Measurements from ENCODE around the gene FUT6. TPM values are rescaled to one million over a fixed set of nuclear protein-coding genes. Genes with fewer than 3 reads are reported as not detected.

Gene FUT6
- total RNA-seq, 3 donors from 2014 or later = 44.4 to 93.6 (median 82.3) TPM

- TF ChIP-seq CTCF (IDR thresholded peaks at IDR 0.05) = no peak
- intact Hi-C loops (cut with DNase I, micrococcal nuclease) = no loop called here
- ATAC-seq = no peak
- Histone ChIP-seq H3K9me3 (no peaks in the 10 kb centered on the region), H3K36me3 (ENCODE audit: low read depth) (no peaks in the 10 kb centered on the region), H3K4me3 (no peak overlapping the region), H3K4me1 (ENCODE audit: low read depth) (peaks cover 23% of the 10 kb centered on the region)
- DNase-seq = no peak
Measured at GRCh38 chr19:5806905-5807304, 32.6 kb downstream of the FUT6 start.

GRCh38 chr19:5806133-5806489 is 33.4 kb downstream of the FUT6 start:
- DNase-seq (no peak), ATAC-seq (no peak)
- no peak overlapping the region for H3K4me3 ChIP-seq
- TF ChIP-seq CTCF (IDR thresholded peaks at IDR 0.05) = no peak
- H3K4me1 ChIP-seq (ENCODE audit: low read depth) = peaks cover 23% of the 10 kb centered on the region
- no peaks in the 10 kb centered on the region for H3K9me3 ChIP-seq
- intact Hi-C loops (cut with DNase I, micrococcal nuclease) = no loop called here
- no peaks in the 10 kb centered on the region for H3K36me3 ChIP-seq (ENCODE audit: low read depth)

GRCh38 chr19:5805462-5806132 is 33.9 kb downstream of the FUT6 start:
- no peak overlapping the region for H3K4me3 ChIP-seq
- H3K4me1 ChIP-seq (ENCODE audit: low read depth) = peaks cover 23% of the 10 kb centered on the region
- H3K9me3 ChIP-seq = no peaks in the 10 kb centered on the region
- peak; percentile 68 for ATAC-seq
- no peaks in the 10 kb centered on the region for H3K36me3 ChIP-seq (ENCODE audit: low read depth)
- peak; percentile 71 for TF ChIP-seq CTCF (IDR thresholded peaks at IDR 0.05)
- intact Hi-C loops (cut with DNase I, micrococcal nuclease) = no loop called here
- peak; percentile 73 to 87 (median 81) for DNase-seq

GRCh38 chr19:5804516-5805461 is 34.7 kb downstream of the FUT6 start, which contains the start of gene NRTN:
NRTN (plus strand) TSS chr19:5805067; CDS start chr19:5824166, 19,099 bp downstream.
- Histone ChIP-seq H3K36me3 (ENCODE audit: low read depth) (no peaks in the 10 kb centered on the region), H3K9me3 (no peaks in the 10 kb centered on the region), H3K4me3 (no peak within 1 kb of the TSS), H3K4me1 (ENCODE audit: low read depth) (peaks cover 23% of the 10 kb centered on the region)
- no peak for TF ChIP-seq CTCF (IDR thresholded peaks at IDR 0.05)
- ATAC-seq (peak; percentile 58), DNase-seq (peak in 2 of 3 donors; percentile 62 to 74)
- intact Hi-C loops (cut with DNase I, micrococcal nuclease) = loop anchor here in 1 of 2 donors (5.0 kb wide), 1 partner anchor 88 kb away; no protein-coding TSS in a partner anchor

GRCh38 chr19:5803752-5804515 is 35.6 kb downstream of the FUT6 start:
- ATAC-seq (peak; percentile 91), DNase-seq (peak; percentile 90 to 96 (median 91))
- peak; percentile 92 for TF ChIP-seq CTCF (IDR thresholded peaks at IDR 0.05)
- Histone ChIP-seq H3K36me3 (ENCODE audit: low read depth) (no peaks in the 10 kb centered on the region), H3K9me3 (no peaks in the 10 kb centered on the region), H3K4me3 (no peak overlapping the region), H3K4me1 (ENCODE audit: low read depth) (peaks cover 23% of the 10 kb centered on the region)
- intact Hi-C loops (cut with DNase I, micrococcal nuclease) = loop anchor here in 1 of 2 donors (5.0 kb wide), 1 partner anchor 88 kb away; no protein-coding TSS in a partner anchor
